ENCODE measurements around the gene MAP3K7CL. TPM values are rescaled to one million over a fixed set of nuclear protein-coding genes. Genes with fewer than 3 reads are reported as not detected.

The MAP3K7CL gene
- total RNA-seq, 4 donors from 2014 or later, result 4.0 to 9.8 (median 9.3) TPM; not detected in 1

- H3K4me3 ChIP-seq, result no peak overlapping the region
- no peaks in the 10 kb centered on the region for H3K36me3 ChIP-seq
- intact Hi-C loops (cut with DNase I; ENCODE audit: low total_unique reads) (no loop called here), in situ Hi-C loops (cut with MboI; ENCODE audit: low pct_ligation_motif_present in 1 of 4, low pct_unique_long_range_greater_than_20kb in 1 of 4, low sequenced_read_pairs in 3 of 4) (loop anchor here in 1 of 4 donors (5.0 kb wide), 1 partner anchor 63 kb away; no protein-coding TSS in a partner anchor)
- H3K9me3 ChIP-seq, result no peaks in the 10 kb centered on the region
- no peak for DNase-seq
- peaks cover 0 to 11% (median 5%) of the 10 kb centered on the region in 4 donors for H3K4me1 ChIP-seq
- 75 to 76% methylated on average over 5 of the region's 5 CpGs for WGBS, 2 donors (ENCODE audit: low coverage in 1 of 2)
- H3K27ac ChIP-seq, result no peak overlapping the region
- TF ChIP-seq, protein P1, sequence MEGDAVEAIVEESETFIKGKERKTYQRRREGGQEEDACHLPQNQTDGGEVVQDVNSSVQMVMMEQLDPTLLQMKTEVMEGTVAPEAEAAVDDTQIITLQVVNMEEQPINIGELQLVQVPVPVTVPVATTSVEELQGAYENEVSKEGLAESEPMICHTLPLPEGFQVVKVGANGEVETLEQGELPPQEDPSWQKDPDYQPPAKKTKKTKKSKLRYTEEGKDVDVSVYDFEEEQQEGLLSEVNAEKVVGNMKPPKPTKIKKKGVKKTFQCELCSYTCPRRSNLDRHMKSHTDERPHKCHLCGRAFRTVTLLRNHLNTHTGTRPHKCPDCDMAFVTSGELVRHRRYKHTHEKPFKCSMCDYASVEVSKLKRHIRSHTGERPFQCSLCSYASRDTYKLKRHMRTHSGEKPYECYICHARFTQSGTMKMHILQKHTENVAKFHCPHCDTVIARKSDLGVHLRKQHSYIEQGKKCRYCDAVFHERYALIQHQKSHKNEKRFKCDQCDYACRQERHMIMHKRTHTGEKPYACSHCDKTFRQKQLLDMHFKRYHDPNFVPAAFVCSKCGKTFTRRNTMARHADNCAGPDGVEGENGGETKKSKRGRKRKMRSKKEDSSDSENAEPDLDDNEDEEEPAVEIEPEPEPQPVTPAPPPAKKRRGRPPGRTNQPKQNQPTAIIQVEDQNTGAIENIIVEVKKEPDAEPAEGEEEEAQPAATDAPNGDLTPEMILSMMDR (IDR thresholded peaks at IDR 0.05), result no peak
- TF ChIP-seq POLR2A (IDR thresholded peaks at IDR 0.05) (no peak), EP300 (IDR thresholded peaks at IDR 0.05; ENCODE audit: low read depth) (no peak), POLR2AphosphoS5 (IDR thresholded peaks at IDR 0.05) (no peak)
- no peaks in the 10 kb centered on the region for H3K27me3 ChIP-seq
Observed at GRCh38 chr21:29224006-29224405, 93.6 kb downstream of the MAP3K7CL start.

Small RNAs within 50 kb of the gene (small RNA-seq; reads per million reads assigned to genes)
- gene RF00012 (0 reads per million in 4 donors), gene RF00019 (0 reads per million in 4 donors)

Other genes with a start within 250 kb of the MAP3K7CL start
- 10 to 100 TPM; 13.9 to 36.5 (median 22.1) TPM for gene LTN1, start 137.8 kb upstream of the MAP3K7CL start, total RNA-seq
- gene RWDD2B, start 111.3 kb upstream of the MAP3K7CL start, total RNA-seq, result 10 to 100 TPM in 1 of 4 donors, 1 to 10 TPM in 2, not detected in 1; 7.3 to 28.3 (median 8.2) TPM
- gene USP16, start 106.0 kb upstream of the MAP3K7CL start, total RNA-seq, result 10 to 100 TPM; 12.9 to 34.9 (median 22.0) TPM
- 100 to 1,000 TPM in 1 of 4 donors, 10 to 100 TPM in 3; 44.1 to 106 (median 63.4) TPM for gene CCT8, start 57.0 kb upstream of the MAP3K7CL start, total RNA-seq
- gene BACH1, start 168.3 kb downstream of the MAP3K7CL start, total RNA-seq, result 10 to 100 TPM; 31.8 to 92.1 (median 42.0) TPM

Measured in transverse colon (tissue), 4 donors.